Fibroblast of villous mesenchyme (primary cell): ENCODE results near the gene UTP4. TPM values are rescaled to one million over a fixed set of nuclear protein-coding genes. Genes with fewer than 3 reads are reported as not detected.
"Not testable (repeated sequence)": the region's sequence is repeated elsewhere in the genome, so short reads cannot be mapped to it uniquely, and the experiment has no call there.

Source experiments
- DNase-seq: peaks from one replicate; pipeline ENCODE4 v3.0.0-alpha.2; 2010; ENCODE audit warnings: low read depth
- H3K4me3 ChIP-seq: 2 replicates; pipeline ENCODE4 v1.5.1; 2011; ENCODE audit warnings: low read depth, mild to moderate bottlenecking, low read length
- total RNA-seq: library from RNA; depleted of rRNA; stranded (reverse); fragments of >200 nt; gene quantifications from 2 replicates; pipeline ENCODE4 v1.2.3, GENCODE V29; 2012
- TF ChIP-seq, protein P1 (sequence below): IDR thresholded peaks from 2 replicates; pipeline ENCODE4 v1.5.1; 2012; ENCODE audit warnings: low read depth, mild to moderate bottlenecking, low read length; ENCODE audit not compliant: insufficient read depth

UTP4 gene
- total RNA-seq, 1 donor = 22.5 TPM

DNA sequence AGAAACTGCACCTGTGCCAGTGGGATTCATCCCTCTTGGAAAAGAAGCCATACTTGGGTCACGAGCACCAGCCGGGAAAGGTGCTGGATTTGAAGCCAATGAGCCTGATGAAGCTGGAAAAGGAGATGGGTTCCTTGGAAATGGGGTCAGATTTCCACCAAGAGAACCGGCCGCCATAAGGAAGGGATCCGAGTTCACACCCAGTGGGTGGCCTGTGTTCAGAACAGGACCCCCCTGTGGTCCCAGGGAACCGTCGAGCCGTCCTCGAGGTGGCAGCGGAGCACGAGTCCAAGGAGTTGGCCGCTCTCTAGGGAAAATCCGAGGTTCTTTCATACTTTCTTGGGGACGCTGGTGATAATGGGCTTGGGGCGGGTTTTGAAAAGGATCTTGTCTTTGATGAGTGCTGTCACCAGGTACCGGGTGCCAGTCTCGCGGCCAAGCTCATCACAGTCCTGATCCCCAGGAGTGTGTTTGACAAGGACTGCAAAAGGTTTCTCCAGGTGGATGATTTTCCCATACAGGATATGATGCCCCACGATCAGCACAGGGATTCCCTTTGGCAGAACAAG is 12.3 kb upstream of the UTP4 start:
- TF ChIP-seq, protein P1, sequence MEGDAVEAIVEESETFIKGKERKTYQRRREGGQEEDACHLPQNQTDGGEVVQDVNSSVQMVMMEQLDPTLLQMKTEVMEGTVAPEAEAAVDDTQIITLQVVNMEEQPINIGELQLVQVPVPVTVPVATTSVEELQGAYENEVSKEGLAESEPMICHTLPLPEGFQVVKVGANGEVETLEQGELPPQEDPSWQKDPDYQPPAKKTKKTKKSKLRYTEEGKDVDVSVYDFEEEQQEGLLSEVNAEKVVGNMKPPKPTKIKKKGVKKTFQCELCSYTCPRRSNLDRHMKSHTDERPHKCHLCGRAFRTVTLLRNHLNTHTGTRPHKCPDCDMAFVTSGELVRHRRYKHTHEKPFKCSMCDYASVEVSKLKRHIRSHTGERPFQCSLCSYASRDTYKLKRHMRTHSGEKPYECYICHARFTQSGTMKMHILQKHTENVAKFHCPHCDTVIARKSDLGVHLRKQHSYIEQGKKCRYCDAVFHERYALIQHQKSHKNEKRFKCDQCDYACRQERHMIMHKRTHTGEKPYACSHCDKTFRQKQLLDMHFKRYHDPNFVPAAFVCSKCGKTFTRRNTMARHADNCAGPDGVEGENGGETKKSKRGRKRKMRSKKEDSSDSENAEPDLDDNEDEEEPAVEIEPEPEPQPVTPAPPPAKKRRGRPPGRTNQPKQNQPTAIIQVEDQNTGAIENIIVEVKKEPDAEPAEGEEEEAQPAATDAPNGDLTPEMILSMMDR = no peak
- no peak overlapping the region for H3K4me3 ChIP-seq
- DNase-seq = no peak

DNA sequence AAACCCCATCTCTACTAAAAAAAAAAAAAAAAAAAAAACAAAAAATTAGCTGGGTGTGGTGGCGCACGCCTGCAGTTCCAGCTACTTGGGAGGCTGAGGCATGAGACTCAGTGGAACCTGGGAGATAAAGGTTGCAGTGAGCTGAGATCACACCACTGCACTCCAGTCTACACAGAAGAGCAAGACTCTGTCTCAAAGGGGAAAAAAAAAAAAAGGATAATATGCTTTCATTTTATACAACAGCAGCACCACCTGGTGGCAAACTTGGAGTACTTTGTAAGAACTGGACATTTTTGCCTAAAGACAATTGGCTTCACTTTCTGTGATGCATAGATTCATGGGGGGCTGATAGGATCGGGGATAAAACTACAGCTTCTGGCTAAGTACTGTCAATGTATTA is 8.5 kb upstream of the UTP4 start:
- H3K4me3 ChIP-seq = no peak overlapping the region
- DNase-seq = peak; percentile 76
- TF ChIP-seq, protein P1 = peak; percentile 61

DNA sequence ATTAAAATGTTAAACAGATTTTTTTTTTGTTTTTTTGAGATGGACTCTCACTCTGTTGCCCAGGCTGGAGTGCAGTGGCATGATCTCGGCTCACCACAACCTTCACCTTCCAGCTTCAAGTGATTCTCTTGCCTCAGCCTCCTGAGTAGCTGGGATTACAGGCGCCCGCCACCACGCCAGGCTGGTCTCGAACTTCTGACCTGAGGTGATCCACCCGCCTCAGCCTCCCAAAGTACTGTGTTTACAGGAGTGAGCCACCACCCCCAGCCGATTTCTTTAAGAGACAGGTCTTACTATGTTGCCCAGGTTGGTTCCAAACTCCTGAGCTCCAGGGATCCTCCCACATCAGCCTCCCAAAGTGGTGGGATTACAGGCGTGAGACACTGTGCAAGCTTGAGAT is 8.0 kb upstream of the UTP4 start:
- H3K4me3 ChIP-seq, DNase-seq: not testable (repeated sequence)

DNA sequence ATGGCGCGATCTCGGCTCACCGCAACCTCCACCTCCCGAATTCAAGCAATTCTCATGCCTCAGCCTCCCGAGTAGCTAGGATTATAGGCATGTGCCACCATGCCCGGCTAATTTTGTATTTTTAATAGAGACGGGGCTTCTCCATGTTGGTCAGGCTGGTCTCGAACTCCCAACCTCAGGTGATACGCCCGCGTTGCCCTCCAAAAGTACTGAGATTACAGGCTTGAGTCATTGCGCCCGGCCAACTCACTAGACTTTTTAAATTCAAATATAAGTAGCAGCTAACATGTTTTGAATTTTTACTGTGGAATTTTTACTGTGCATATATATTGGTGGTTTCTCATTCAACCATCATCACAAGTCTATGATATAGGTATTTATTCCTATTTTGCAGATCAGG is 7.5 kb upstream of the UTP4 start:
- not testable (repeated sequence) for DNase-seq, H3K4me3 ChIP-seq

DNA sequence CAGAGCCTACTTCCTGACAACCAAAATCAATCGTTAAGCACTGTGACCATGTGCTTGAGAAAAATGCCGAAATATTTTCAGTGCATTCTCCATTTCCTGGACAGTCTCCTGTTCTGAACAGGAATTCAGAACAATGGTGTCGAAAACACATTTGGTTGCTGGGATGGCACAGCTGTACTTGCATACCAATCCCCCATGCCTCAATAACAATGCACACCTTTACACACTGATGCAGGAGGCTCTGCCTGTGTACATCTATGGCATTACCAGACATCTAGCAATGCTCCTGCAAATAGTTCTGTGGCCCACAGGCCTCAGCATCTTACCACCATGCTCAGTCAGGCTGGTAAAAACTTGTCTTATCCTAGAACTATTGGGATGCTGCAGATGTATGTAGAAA is 6.2 kb upstream of the UTP4 start:
- TF ChIP-seq, protein P1 = no peak
- DNase-seq = no peak
- H3K4me3 ChIP-seq = no peak overlapping the region

DNA sequence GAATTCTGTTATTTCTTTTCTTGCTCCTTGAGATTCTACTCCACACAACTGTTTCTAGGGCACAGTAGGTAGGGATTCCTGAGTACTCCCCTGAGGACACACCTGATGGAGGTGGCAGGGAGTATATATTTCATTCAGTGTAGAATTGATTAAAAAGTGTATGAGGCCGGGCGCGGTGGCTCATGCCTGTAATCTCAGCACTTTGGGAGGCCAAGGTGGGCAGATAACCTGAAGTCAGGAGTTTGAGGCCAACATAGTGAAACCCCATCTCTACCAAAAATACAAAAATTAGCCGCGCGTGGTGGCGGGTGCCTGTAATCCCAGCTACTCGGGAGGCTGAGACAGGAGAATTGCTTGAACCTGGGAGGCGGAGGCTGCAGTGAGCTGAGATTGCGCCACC is 5.6 kb upstream of the UTP4 start:
- DNase-seq, H3K4me3 ChIP-seq: not testable (repeated sequence)

DNA sequence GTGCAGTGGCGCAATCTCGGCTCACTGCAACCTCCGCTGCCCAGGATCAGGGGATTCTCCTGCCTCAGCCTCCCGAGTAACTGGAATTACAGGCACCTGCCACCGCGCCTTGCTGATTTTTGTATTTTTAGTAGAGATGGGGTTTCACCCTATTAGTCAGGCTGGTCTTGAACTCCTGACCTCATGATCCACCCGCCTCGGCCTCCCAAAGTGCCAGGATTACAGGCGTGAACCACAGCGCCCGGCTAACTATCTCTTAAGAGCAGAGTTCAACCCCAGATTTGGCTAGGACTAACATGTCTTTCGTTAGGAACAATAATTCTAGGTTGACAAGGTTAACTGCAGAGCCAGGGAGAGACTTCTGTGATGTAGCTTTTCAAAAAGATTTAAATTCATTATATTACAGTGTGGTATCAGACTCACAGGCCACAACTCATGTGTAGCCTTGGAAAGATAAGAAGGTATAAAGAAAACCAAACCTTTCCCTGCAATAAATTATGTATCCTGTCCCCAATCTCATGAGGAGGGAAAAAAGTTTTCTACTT is 4.4 kb upstream of the UTP4 start:
- no peak overlapping the region for H3K4me3 ChIP-seq
- DNase-seq = no peak
- TF ChIP-seq, protein P1 = no peak

DNA sequence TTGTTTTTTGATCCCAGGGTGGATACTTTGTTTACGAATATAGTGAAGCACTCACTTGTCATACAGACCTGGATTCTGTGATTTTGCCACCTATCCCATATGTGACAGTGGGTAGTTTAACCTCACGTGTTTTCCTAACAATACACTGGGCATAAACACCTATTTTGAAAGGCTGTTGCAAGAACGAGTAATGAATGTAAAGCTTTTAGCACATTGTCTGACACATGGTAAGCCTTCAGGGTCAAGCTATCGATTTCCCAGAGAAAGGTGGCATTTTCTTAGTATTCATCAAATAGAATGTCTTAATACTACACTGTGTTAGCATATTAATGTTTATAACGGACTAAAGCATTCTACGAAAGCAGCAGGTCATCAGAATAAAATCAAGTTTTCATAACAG is 2.0 kb upstream of the UTP4 start:
- DNase-seq = no peak
- H3K4me3 ChIP-seq = peak overlapping the region; percentile 1
- TF ChIP-seq, protein P1 = no peak
